Uterus (tissue), 2 donors: ENCODE measurements around the gene IFT25.

Source experiments
- CTCF ChIP-seq, 4 experiments: fragments of 200-600 bp in 2 of 4; fragments of 450-650 bp in 2 of 4; sonication (generic) in 2 of 4; IDR thresholded peaks; one replicate each; pipeline ENCODE4 v1.5.1; 2016 to 2019; ENCODE audit warnings: antibody characterized with exemption in 4 of 4, mild to moderate bottlenecking in 2 of 4, moderate library complexity in 1 of 4
- POLR2A ChIP-seq, 2 donors: fragments of 450-650 bp; IDR thresholded peaks; one replicate each; pipeline ENCODE4 v1.6.1; 2016; ENCODE audit warnings: antibody characterized with exemption in 2 of 2, mild to moderate bottlenecking in 1 of 2, moderate library complexity in 1 of 2

- TF ChIP-seq CTCF (IDR thresholded peaks at IDR 0.05) (no peak), POLR2A (IDR thresholded peaks at IDR 0.05) (no peak)
Measured at GRCh38 chr1:53962395-53962794, 16.9 kb upstream of the IFT25 start.
